ENCODE measurements around the gene CEP350. TPM values are rescaled to one million over a fixed set of nuclear protein-coding genes. Genes with fewer than 3 reads are reported as not detected.

The CEP350 gene
- polyA plus RNA-seq, 2 of the 4 experiments (the other 2 are of a cell fraction), result 6.4 to 22.6 TPM

GRCh38 chr1:180085331-180085730 is 130.7 kb downstream of the CEP350 start:
- WGBS (ENCODE audit: missing lambda C conversion rate), result 94% methylated on average over 2 of the region's 2 CpGs
- no peaks in the 10 kb centered on the region for H3K9me3 ChIP-seq
- no peak overlapping the region for H3K4me3 ChIP-seq
- FAIRE-seq (no peak), DNase-seq (ENCODE audit: low read depth in 1 of 2, low spot score in 1 of 2) (no peak), ATAC-seq (no peak)
- H3K4me1 ChIP-seq, result no peaks in the 10 kb centered on the region
- H3K4me2 ChIP-seq, result no peak overlapping the region
- ChIA-PET POLR2A (no interaction called here), CTCF (interaction anchor here (1.0 to 1.9 kb wide), 4 partner anchors 10 to 217 kb away, joined by 3 to 6 read pairs (median 4); no protein-coding TSS in a partner anchor)
- TF ChIP-seq ELK1 (IDR thresholded peaks at IDR 0.05; ENCODE audit: low read depth, low read length) (no peak), SREBF2 (IDR thresholded peaks at IDR 0.05) (no peak), EP300 (IDR thresholded peaks at IDR 0.05) (no peak), POLR2A (IDR thresholded peaks at IDR 0.05; ENCODE audit: low read length) (no peak), HDAC2 (IDR thresholded peaks at IDR 0.05) (no peak), BHLHE40 (IDR thresholded peaks at IDR 0.05; ENCODE audit: low read depth, low read length) (no peak), RAD21 (conservative IDR thresholded peaks at IDR 0.05 in 1 of 2, IDR thresholded peaks at IDR 0.05 in 1 of 2) (no peak), MYC (IDR thresholded peaks at IDR 0.05; ENCODE audit: borderline replicate concordance, low read length) (no peak), BCL3 (IDR thresholded peaks at IDR 0.05) (no peak), REST (IDR thresholded peaks at IDR 0.05) (no peak), CBX8 (IDR thresholded peaks at IDR 0.05) (no peak), EHF (CRISPR knock-in tag; IDR thresholded peaks at IDR 0.05) (no peak), KDM1A (IDR thresholded peaks at IDR 0.05; ENCODE audit: low read depth) (no peak), RCOR1 (IDR thresholded peaks at IDR 0.05; ENCODE audit: low read depth, low read length) (no peak), TFCP2L1 (CRISPR knock-in tag; IDR thresholded peaks at IDR 0.05) (no peak), ZSCAN20 (CRISPR knock-in tag; IDR thresholded peaks at IDR 0.05) (no peak), ZNF302 (CRISPR knock-in tag; IDR thresholded peaks at IDR 0.05) (no peak), FOSL2 (IDR thresholded peaks at IDR 0.05) (no peak), FOSL2 (CRISPR knock-in tag; IDR thresholded peaks at IDR 0.05) (no peak), NPAS2 (CRISPR knock-in tag; IDR thresholded peaks at IDR 0.05; ENCODE audit: borderline replicate concordance) (no peak), JUNB (IDR thresholded peaks at IDR 0.05) (no peak)
- H3K27ac ChIP-seq, result no peak overlapping the region

GRCh38 chr1:180092931-180093650 is 138.5 kb downstream of the CEP350 start:
- H3K9me3 ChIP-seq, result no peaks in the 10 kb centered on the region
- DNase-seq (ENCODE audit: low read depth in 1 of 2, low spot score in 1 of 2) (no peak), FAIRE-seq (no peak), ATAC-seq (no peak)
- H3K4me2 ChIP-seq, result no peak overlapping the region
- ChIA-PET POLR2A (no interaction called here), CTCF (interaction anchor here (0.6 to 1.1 kb wide), 3 partner anchors 11 to 64 kb away, joined by 3 to 4 read pairs (median 3); no protein-coding TSS in a partner anchor)
- H3K4me1 ChIP-seq, result peaks cover 5% of the 10 kb centered on the region
- 89% methylated on average over 4 of the region's 4 CpGs for WGBS (ENCODE audit: missing lambda C conversion rate)
- no peak overlapping the region for H3K4me3 ChIP-seq
- no peak overlapping the region for H3K27ac ChIP-seq
- no peak for TF ChIP-seq HOXA7 (CRISPR knock-in tag; IDR thresholded peaks at IDR 0.05)

All from A549 (cell line).